Measurements from ENCODE around the gene SCAP.

DNA sequence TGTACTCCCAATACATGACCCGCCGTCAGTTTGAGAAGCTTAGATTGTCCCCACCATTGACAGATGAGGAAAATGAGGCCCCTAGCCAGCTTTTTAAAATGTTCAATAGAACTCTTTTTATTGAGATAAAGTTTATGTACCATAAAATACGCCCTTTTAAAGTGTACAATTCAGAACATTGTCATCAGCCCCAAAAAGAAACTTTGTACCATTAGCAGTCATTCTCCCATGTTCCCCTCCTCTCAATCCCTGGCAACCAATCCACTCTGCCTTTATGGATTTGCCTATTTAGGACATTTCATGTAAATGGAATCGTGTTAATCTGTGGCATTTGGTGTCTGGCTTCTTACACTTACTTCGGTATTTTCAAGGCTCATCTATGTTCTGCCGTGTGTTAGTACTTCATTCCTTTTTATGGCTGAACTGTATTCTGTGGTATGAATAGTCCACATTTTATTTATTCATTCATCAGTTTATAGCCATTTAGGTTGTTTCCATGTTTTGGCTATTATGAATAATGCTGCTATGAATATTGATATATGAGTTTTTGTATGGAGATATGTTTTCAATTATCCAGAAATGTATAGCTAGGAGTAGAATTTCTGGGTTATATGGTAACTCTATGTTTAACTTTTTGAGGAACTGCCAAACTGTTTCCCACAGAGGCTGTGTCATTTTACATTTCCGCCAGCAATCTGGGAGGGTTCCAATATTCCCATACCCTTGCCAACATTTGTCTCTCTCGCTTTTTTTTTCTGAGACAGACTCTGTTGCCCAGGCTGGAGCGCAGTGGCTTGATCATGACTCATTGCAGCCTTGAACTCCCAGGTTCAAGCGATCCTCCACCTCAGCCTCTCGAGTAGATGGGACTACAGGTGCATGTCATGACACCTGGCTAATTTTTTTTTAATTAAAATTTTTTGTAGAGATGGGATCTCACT is 110.3 kb downstream of the SCAP start:
- no peak for TF ChIP-seq POLR2A (IDR thresholded peaks at IDR 0.05; ENCODE audit: borderline replicate concordance, extremely low read depth, insufficient read depth, insufficient read length)
- TF ChIP-seq, protein P1, sequence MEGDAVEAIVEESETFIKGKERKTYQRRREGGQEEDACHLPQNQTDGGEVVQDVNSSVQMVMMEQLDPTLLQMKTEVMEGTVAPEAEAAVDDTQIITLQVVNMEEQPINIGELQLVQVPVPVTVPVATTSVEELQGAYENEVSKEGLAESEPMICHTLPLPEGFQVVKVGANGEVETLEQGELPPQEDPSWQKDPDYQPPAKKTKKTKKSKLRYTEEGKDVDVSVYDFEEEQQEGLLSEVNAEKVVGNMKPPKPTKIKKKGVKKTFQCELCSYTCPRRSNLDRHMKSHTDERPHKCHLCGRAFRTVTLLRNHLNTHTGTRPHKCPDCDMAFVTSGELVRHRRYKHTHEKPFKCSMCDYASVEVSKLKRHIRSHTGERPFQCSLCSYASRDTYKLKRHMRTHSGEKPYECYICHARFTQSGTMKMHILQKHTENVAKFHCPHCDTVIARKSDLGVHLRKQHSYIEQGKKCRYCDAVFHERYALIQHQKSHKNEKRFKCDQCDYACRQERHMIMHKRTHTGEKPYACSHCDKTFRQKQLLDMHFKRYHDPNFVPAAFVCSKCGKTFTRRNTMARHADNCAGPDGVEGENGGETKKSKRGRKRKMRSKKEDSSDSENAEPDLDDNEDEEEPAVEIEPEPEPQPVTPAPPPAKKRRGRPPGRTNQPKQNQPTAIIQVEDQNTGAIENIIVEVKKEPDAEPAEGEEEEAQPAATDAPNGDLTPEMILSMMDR (IDR thresholded peaks at IDR 0.05 in 2 of 3, conservative IDR thresholded peaks at IDR 0.05 in 1 of 3; ENCODE audit: borderline replicate concordance in 1 of 3, insufficient read depth in 1 of 3, low read depth in 2 of 3, low read length in 2 of 3): no peak
- TF ChIP-seq ZNF274 (IDR thresholded peaks at IDR 0.05; ENCODE audit: low read depth, low read length): no peak
- no peak for TF ChIP-seq CBX3 (IDR thresholded peaks at IDR 0.05; ENCODE audit: low read depth)
- no peak for TF ChIP-seq EZH2phosphoT487 (IDR thresholded peaks at IDR 0.05; ENCODE audit: borderline replicate concordance)
- TF ChIP-seq TCF7L2 (IDR thresholded peaks at IDR 0.05; ENCODE audit: borderline replicate concordance, extremely low read depth, insufficient read depth, insufficient read length): no peak
- no peak for TF ChIP-seq RAD21 (IDR thresholded peaks at IDR 0.05; ENCODE audit: low read depth)
- TF ChIP-seq CEBPB (IDR thresholded peaks at IDR 0.05; ENCODE audit: low read depth): no peak
- no peak for TF ChIP-seq ZFX (IDR thresholded peaks at IDR 0.05)
- TF ChIP-seq, protein P2, sequence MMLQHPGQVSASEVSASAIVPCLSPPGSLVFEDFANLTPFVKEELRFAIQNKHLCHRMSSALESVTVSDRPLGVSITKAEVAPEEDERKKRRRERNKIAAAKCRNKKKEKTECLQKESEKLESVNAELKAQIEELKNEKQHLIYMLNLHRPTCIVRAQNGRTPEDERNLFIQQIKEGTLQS (IDR thresholded peaks at IDR 0.05): no peak
- no peak for TF ChIP-seq POLR2AphosphoS5 (IDR thresholded peaks at IDR 0.05; ENCODE audit: low read depth, low read length)
- TF ChIP-seq, protein P3, sequence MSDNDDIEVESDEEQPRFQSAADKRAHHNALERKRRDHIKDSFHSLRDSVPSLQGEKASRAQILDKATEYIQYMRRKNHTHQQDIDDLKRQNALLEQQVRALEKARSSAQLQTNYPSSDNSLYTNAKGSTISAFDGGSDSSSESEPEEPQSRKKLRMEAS (IDR thresholded peaks at IDR 0.05): no peak
- no peak for TF ChIP-seq SRF (IDR thresholded peaks at IDR 0.05; ENCODE audit: low read depth)
- no peak for TF ChIP-seq SIN3A (IDR thresholded peaks at IDR 0.05; ENCODE audit: low read depth)

All from HCT116 (cell line).